Astrocyte of the spinal cord (primary cell): ENCODE results near the gene DAP.
"Not testable (repeated sequence)": the region's sequence is repeated elsewhere in the genome, so short reads cannot be mapped to it uniquely, and the experiment has no call there.

Experiments used
- DNase-seq: peaks from one replicate; pipeline ENCODE4 v3.0.0; 2011; ENCODE audit warnings: low read depth, low spot score
- H3K4me3 ChIP-seq: 2 replicates; pipeline ENCODE4 v1.5.1; 2011; ENCODE audit warnings: low read depth, mild to moderate bottlenecking, low read length, moderate library complexity
- CTCF ChIP-seq: IDR thresholded peaks from 2 replicates; pipeline ENCODE4 v1.5.1; 2012; ENCODE audit warnings: low read depth, mild to moderate bottlenecking, low read length, inconsistent platforms
- in situ Hi-C: cut with HindIII; loops from 2 replicates; pipeline ENCODE4 v1.10.0; 2017; ENCODE audit warnings: low sequenced_read_pairs

The DAP gene

DNA sequence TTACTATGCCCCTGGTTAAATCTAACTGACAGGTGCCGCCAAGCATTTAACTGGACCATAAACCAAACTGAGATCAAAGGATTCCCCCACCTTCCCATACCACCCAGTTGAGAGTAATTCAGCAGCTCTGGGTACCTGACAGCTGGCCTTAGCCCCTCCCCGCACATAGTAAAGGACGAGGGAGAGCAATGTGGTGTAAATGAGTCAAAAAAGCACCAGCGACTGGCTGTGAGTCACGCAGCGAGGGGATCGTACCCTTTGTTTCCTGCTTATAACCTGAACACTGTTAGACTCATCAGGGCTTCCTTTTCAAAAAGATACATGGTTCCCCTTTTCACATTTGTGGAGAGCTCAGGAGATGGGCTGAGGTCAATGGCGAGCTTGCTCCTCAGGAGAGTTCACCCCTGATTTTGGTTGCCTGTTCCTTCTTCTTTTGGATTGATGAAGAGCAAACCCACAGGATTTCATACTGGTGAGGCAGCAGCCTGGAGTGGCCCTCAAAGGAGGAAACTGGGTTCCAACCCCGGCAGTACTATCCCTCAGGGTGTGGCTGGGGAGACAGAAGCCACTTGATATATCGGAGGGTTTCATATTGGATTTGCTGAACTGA lies 125.7 kb downstream of the DAP start:
- no peak for TF ChIP-seq CTCF
- in situ Hi-C loops: no loop called here
- no peak overlapping the region for H3K4me3 ChIP-seq
- peak; percentile 67 for DNase-seq

DNA sequence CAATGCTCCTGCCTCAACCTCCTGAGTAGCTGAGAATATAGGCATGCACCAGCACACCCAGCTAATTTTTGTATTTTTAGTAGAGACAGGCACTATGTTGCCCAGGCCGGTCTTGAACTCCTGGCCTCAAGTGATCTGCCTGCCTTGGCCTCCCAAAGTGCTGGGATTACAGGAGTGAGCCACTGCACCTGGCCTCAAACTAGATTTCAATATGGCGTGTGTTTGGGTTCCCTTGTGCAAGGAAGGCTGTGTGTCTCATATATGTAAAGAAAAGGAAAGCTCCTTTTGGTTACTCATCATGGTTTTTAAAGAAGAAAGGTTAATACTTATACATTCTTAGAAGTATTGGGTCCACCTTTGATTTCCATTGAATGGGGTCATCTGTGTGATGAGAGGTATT lies 126.5 kb downstream of the DAP start:
- no peak overlapping the region for H3K4me3 ChIP-seq
- no peak for TF ChIP-seq CTCF
- no peak for DNase-seq
- in situ Hi-C loops: no loop called here

DNA sequence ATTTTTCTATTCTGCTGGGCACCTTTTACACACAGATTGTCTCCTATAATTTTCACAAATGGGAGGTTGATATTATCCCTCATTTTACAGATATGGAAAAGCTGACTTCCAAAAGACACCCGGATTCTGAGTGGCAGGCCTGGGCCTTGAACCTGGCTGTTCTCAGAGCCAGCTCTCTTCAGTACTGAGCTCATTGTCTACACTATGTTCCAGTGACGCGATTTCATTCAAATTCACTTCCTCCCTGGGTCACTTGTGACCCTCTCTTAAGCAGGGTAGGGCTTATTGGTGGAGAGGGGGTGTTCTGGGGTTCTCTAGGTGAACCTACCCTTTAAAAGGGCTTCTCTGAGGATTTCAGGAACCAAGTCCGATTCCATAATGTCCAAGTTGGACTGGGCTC lies 127.0 kb downstream of the DAP start:
- in situ Hi-C loops: no loop called here
- no peak overlapping the region for H3K4me3 ChIP-seq
- TF ChIP-seq CTCF: no peak
- no peak for DNase-seq

DNA sequence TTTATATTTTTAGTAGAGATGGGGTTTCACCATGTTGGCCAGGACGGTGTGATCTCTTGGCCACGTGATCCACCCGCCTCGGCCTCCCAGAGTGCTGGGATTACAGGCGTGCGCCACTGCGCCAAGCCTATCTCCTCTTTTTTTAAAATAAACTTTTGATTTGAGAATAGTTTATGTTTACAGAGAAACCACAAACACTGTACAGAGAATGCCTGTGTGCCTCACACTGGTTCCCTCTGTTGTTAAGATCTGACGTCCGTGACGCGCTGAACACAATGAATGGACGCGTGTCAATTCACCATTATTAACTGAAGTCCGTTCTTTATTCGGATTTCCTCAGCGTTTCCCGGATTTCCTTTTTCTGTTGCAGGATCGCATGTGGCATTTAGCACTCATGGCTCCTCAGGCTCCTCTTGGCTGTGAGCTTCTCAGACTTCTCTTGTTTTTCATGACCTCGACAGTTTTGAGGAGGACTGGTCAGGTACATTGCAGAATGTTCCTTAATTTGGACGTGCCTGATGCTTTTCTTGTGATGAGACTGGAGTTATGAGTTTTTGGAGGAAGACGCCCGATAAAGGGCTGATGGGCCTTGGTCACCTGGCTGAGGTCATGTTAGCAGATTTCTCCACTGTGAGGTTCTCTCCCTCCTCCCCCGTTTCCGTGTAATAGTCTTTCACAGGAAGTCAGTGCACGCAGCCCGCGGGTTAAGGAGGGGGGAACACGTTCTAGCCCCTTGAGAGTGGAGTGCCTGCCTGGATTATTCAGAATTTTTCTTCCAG lies 127.6 kb downstream of the DAP start:
- TF ChIP-seq CTCF: no peak
- DNase-seq: no peak
- in situ Hi-C loops: no loop called here
- H3K4me3 ChIP-seq: no peak overlapping the region

- TF ChIP-seq CTCF: no peak
- peak; percentile 66 for DNase-seq
- H3K4me3 ChIP-seq: no peak overlapping the region
Observed at GRCh38 chr5:10632110-10632761, 128.8 kb downstream of the DAP start.

GRCh38 chr5:10631316-10631996 lies 129.6 kb downstream of the DAP start:
- in situ Hi-C loops: no loop called here
- no peak overlapping the region for H3K4me3 ChIP-seq
- no peak for TF ChIP-seq CTCF
- DNase-seq: no peak

More at GRCh38 chr5:10632110-10632761, 128.8 kb downstream of the DAP start:
- in situ Hi-C loops: no loop called here

DNA sequence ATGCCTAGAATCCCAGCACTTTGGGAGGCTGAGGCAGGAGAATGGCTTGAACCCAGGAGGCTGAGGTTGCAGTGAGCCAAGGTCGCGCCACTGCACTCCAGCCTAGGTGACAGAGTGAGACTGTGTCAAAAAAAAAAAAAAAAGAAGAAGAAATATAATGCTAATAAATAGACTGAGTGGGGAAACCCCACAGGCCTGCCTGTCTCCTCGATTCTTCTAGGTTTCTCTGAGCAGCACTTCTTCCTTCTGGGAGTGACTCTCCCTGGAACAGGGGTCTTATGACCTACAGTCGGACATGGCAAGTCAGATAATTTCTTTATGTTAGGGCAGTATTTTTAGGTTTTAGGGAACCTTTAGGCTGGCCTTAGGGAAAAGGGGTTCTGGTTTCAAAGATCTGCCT lies 130.3 kb downstream of the DAP start:
- in situ Hi-C loops, DNase-seq, H3K4me3 ChIP-seq: not testable (repeated sequence)
